NCI-H524 treated with DMSO at 0.1 percent for 48 hours (cell line): ENCODE data around the gene USP9Y.

Experiments used
- DNase-seq: peaks from one replicate; lab custom pipeline; 2025; lab: John Stamatoyannopoulos, UW

Gene USP9Y

DNA sequence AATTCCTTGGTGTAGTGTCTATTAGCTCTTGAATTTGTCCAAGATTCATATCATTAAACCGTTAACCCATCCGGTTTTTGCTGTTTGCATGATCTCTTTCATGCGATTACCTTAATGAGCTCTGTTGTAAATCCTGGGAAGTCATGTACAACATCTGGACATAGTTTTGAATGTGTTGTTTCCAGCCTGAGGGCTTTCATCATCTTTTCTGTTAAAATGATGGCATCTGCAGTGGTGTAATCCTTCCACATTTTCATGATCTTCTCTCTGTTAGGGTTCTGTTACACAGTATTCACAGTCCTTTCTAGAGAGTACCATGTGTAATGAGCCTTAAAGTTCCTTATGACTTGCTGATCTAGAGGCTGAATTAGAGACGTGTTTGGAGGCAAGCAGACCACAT lies 64.9 kb downstream of the USP9Y start:
- DNase-seq: no peak

DNA sequence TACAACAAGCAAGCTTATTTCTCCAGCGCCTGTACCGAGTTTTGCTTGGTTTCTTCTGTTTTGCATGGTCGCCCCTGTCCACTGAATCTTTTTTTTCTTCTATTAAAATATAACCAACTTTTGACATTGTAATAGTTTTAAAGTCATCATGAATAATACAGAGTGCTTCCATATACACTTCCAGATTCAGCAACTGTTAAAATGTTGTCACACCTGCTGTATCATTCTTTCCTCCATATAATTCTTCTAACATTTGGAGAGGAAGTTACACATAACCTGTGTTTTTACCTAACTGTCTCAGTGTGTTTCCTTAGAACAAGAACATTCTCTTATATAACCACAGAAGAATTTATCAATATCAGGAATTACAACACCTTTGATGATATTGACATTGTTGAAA lies 83.5 kb downstream of the USP9Y start:
- DNase-seq: no peak

DNA sequence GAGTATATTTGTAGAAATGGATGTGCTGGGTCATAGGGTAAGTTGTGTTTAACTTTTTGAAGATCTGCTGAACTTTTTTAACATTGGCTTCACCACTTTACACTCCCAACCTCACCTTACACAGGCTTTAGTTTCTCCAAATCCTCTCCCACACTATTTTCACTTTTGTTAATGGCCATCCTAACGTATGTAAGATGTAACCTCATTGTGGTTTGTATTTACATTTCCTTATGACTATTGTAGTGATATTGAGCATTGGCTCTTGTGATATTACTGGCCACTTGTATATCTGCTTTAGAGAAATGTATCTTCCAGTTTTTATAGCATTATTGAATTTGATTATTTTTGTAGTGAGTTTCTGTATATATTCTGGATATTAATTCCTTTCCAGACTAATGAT lies 93.0 kb downstream of the USP9Y start:
- DNase-seq: no peak

DNA sequence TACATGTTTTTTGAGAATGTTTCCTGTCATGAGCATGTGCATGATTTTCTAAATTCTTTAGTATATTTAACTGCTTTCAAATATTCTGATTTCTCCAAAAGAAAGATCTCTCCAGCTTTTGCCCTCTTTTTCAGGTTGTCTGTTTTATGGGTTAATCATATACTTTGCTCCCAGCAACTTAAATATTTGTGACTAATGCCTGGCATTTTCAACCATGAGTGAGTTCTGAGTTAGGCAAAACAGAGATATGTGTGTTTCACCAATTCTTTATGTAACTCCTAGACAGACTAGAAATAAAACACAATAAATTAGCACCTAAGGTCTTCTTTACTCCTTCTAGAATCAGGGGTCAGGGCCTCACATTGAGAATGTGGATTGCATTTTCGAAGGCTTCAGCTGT lies 107.0 kb downstream of the USP9Y start:
- DNase-seq: no peak

DNA sequence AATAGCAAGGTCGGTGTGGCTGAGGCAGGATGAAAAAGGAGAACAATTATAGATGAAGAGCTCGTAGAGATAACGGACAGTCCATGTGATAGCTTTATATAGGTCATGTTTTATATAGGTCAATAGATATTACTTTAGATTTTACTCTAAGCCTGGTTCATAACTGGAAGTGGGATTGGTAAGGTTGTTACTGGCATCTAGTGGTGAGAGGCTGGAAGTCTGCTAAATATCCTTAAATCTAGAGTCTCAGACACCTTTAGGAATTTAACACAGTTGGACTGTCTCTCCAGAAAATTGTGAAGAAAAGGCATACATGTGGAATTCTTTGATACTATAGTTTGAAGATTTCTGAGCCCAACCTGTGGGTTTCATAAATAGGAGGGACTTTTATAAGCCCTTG lies 108.0 kb downstream of the USP9Y start:
- no peak for DNase-seq

DNA sequence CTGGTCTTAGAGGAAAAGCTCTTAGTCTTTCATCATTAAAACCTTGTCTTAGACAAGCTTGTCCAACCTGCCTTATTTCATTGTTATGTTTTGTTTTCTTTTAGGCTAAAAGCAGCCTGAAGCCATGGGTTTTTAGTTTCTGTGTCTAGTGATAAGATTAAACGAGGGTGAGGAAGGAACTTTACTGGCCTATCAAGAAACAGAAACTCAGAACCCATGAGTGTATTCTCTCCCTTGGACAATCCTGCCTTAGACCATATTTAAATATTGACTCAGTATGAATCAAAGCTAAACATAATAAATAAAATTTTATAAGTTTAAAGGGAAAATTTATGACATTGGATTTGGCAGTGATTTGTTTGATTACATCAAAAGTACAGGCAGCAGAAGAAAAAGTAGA lies 122.4 kb downstream of the USP9Y start:
- no peak for DNase-seq

DNA sequence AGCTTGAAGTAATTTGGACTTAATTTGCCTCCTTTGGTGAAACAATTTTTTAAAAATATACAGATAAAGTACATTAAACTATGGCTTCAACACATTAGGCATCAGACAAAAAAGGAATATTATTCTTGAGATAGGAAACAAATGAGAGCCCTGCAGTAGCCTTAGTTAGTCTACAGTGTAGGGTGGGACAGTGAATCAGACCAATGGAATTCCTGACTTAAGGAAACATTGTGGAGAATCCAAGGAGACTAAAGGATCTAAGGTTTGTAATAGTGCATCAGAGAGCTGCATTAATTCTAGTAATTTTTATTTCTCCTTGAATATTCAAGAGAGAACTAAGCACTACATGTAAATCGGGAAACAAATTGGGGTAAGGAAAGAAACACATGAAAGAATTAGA lies 125.8 kb downstream of the USP9Y start:
- DNase-seq: no peak

DNA sequence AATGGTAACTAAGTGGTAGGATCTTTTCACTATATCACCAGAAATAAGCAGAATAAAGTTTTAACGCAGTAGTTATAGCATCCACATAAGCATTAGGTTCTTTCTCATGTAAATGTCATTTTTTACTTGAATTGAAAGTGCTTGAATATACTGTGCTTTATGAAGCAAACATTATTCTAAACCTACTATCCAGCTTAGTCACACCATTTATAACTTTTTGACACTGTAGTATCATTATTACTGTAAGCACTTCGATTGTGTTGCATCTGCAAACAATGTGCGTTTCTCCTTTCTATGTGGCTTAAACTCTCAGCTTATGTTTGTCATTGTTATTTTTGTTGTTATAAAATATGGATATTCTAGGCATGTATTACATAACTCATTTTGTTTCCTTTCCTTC lies 132.3 kb downstream of the USP9Y start:
- DNase-seq: no peak

DNA sequence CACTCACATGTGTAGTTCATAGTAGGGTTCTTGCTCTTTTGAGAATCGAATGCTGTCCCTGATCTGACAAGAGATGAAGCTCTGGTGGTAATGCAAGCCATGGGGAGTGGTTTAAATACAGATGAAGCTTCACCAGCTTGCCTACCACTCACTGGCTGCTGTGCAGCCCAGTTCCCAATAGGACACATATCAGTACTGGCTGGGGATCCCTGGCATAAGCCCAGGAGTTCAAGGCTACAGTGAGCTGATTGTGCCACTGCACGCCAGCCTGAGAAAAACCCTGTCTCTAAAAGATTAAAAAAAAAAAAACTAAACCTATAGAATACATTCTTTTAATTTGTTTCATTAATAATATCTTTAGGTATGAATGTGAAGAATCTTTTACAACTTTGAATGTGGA lies 136.5 kb downstream of the USP9Y start:
- DNase-seq: no peak

DNA sequence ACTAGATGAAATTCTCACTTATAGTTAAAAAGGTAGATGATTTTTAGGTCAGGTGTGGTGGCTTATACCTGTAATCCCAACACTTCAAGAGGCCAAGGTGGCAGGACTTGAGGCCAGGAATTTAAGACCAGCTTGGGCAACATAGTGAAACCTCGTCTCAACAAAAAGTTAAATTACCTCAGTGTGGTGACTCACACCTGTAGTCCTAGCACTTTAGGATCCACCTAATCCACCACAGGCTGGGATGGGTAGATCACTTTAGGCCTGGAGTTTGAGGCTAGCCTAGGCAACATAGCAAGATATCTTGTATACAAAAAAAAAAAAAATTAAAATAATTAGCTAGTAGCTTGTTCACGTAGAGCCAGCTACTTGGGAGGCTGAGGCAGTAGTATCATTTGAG lies 140.3 kb downstream of the USP9Y start:
- no peak for DNase-seq

DNA sequence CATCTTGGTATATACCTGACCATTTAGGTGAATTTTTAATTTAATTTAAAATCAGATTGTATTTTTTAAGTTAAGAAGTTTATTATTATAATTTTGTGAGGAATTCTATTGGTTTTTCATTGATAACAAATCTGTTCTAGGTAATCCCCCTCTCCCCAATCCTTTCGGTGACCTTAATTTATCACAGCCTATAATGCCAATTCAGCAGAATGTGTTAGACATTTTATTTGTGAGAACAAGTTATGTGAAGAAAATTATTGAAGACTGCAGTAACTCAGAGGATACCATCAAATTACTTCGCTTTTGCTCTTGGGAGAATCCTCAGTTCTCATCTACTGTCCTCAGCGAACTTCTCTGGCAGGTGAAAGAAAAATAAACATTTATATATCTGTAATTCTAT lies 145.8 kb downstream of the USP9Y start:
- no peak for DNase-seq

DNA sequence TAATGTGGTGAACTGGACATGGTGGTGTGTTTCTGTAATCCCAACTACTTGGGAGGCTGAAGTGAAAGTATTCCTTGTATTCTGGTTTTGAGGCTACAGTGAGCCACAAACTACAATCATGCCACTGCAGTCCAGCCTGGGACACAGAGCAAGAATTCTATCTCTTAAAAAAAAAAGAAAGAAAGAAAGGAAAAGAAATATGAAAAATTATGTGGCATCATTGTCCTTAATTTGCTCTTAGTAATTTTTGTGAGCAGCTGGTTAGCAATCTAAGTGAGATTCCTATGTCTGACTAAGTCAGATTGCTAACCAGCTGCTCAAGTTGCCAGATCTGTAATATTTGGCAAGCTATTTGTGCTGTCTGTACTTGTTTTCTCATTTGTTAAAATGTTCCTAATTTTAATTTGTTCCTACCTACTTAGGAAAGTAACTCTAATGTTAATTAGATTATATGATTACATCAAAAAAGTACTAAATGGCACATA lies 154.8 kb downstream of the USP9Y start:
- no peak for DNase-seq

DNA sequence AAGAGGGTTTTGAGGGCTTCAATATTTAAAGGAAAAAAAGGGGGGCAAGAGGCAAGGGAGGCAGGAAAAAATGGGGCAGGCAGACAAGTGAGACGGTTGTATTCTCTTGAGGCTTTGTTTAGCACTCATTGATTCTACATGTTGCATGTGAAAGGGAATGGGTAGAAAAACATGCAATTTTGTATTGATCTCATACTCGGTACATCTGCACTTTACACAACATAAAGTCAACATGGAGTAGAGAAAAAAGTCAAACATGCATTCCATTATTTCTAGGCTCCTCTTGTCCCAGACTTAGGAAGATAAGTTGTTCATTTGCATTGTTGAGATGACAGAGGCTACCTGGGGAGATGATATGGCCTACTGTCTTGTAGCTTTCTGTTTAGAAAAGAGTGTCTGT lies 166.9 kb downstream of the USP9Y start:
- DNase-seq: no peak

DNA sequence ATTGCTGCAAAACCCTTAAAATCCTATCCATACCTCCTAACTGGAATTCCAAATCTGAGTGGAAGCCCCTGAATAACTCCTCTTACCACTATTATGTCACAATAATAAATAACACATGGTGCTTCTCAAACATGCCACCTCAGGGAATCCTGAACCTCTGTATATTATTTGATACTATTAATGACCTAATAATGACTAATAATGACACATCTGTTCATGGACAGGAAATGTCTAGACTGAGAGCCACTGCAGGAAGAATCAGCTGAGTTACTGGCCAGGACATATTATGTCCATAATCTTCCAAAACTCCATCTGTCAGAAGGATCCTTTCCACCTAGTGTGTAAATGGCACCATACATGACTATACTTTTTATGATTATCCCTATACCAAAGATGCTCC lies 195.9 kb downstream of the USP9Y start:
- no peak for DNase-seq

DNA sequence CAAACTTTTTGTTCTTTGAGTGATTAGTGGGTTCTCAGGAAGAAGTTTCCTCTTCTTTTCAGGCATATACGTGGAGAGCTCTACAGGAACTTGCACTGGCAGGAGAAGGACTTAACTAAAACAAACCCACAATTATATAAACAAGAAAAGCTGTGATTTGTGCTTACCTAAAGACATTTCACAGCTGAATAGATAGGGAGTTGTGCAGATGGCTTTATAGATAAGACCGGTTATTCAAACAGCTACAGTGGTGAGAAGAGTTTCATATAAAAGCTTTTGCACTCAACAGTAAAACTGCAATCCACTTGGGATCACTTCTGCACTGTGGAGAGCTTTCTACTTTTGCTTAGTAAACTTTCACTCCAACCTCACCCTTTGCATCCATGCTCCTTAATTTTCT lies 197.6 kb downstream of the USP9Y start:
- DNase-seq: no peak

DNA sequence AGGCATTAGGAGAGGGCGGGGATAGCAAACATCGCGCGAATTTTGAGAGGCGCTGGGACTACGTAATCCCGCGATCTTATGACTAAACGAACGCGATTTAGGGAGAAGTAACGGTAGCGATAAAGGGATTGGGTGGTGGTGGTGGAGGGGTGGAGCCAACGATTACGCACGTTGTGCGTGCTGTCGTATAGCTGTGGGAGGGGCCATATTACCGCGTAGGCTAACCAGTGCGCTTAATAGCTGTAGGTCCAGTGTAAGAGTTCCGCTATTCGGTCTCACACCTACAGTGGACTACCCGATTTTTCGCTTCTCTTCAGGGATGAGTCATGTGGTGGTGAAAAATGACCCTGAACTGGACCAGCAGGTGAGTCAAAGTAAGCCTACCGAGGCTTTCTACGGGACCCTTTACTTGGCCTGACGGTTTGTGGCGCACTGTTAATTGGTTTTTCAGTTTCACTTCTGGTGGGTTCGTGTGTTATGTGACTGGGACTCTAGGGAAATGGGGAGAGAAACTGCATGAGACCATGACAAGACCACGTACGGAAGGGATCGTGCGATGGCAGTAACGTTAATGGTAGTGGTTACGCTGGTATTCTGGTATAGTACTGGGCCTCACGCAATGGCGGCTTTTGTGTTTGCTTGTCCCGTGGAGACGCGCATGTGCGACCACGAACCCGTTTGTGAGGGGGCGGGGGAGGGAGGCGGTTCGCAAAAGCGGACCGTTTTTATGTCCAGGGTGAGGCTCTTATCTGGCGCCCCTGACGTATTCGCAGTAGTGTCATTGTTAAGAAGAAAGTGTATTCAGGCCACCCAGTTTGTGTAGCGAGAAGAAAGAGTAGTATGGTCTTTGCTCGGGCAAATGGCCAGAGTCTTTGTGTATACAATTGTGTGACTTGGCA lies 203.8 kb downstream of the USP9Y start, which contains the start of gene DDX3Y:
DDX3Y (plus strand) TSS at position 251 of the 899 bp plus-strand sequence; CDS start at position 320, 69 bp downstream.
- no peak for DNase-seq

DNA sequence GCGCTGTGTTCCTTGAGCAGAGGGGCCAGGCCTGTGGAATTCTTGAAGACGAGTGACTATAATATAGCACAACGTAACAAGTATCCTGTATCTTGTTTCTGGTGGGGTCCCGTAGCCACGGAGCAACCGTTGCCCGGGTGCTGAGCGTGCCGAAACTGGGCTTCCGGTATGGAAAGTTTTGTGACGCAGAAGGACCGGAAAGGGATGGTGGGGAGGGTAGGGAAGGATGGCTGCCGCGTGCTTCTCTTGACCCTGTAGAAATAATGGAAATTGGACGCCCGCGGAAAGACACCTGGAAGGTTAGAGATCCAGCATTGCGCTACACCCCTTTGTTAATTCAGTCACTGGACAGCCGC lies 204.5 kb downstream of the USP9Y start:
- DNase-seq: no peak

DNA sequence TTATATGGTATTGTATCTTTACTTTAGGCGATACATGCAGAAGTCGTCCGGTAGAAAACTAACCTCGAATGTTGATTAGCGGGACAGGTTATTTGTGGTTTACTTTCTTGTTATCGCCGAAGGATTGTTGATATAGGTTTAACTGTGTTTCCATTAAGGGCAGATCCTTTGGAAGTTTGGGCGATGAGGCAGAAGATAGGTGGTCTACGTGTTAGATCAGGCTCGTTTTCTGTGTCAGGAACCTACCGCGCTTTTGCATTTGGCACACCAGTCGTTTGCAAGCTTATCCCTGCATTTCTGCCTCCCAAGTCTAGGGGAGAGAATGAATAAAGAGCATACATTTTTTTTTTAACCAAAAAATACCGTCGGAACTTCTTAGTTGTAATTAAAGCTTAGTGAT lies 204.9 kb downstream of the USP9Y start:
- no peak for DNase-seq
